Fibroblast of lung (primary cell): Measurements from ENCODE around the gene COL4A6.

Experiments used
- EZH2 ChIP-seq: IDR thresholded peaks from 2 replicates; pipeline ENCODE4 v1.5.1; 2012; ENCODE audit warnings: low read length, control low read depth, mild to moderate bottlenecking; ENCODE audit errors: missing control alignments
- TF ChIP-seq, protein P1 (sequence below), 2 donors: IDR thresholded peaks in 1 of 2; conservative IDR thresholded peaks in 1 of 2; 1 replicate in 1 of 2; 2 replicates in 1 of 2; pipeline ENCODE4 v1.5.1; 2011 to 2012; ENCODE audit warnings: low read length in 2 of 2, control low read depth in 1 of 2, inconsistent platforms in 1 of 2, low read depth in 1 of 2, mild to moderate bottlenecking in 1 of 2

GRCh38 chrX:108366644-108367406, 71.4 kb downstream of the COL4A6 start:
- TF ChIP-seq, protein P1, sequence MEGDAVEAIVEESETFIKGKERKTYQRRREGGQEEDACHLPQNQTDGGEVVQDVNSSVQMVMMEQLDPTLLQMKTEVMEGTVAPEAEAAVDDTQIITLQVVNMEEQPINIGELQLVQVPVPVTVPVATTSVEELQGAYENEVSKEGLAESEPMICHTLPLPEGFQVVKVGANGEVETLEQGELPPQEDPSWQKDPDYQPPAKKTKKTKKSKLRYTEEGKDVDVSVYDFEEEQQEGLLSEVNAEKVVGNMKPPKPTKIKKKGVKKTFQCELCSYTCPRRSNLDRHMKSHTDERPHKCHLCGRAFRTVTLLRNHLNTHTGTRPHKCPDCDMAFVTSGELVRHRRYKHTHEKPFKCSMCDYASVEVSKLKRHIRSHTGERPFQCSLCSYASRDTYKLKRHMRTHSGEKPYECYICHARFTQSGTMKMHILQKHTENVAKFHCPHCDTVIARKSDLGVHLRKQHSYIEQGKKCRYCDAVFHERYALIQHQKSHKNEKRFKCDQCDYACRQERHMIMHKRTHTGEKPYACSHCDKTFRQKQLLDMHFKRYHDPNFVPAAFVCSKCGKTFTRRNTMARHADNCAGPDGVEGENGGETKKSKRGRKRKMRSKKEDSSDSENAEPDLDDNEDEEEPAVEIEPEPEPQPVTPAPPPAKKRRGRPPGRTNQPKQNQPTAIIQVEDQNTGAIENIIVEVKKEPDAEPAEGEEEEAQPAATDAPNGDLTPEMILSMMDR (conservative IDR thresholded peaks at IDR 0.05 in 1 of 2, IDR thresholded peaks at IDR 0.05 in 1 of 2; ENCODE audit: low read depth in 1 of 2, low read length in 2 of 2) = no peak
- TF ChIP-seq EZH2 = no peak
